ENCODE data around the gene CNOT1.

Gene CNOT1

GRCh38 chr16:58509256-58510096 lies 120.2 kb downstream of the CNOT1 start:
- ATAC-seq = no peak
- TF ChIP-seq RARB (CRISPR knock-in tag; IDR thresholded peaks at IDR 0.05) = no peak
- TF ChIP-seq ISL1 (CRISPR knock-in tag; IDR thresholded peaks at IDR 0.05) = no peak
- TF ChIP-seq, protein P1, sequence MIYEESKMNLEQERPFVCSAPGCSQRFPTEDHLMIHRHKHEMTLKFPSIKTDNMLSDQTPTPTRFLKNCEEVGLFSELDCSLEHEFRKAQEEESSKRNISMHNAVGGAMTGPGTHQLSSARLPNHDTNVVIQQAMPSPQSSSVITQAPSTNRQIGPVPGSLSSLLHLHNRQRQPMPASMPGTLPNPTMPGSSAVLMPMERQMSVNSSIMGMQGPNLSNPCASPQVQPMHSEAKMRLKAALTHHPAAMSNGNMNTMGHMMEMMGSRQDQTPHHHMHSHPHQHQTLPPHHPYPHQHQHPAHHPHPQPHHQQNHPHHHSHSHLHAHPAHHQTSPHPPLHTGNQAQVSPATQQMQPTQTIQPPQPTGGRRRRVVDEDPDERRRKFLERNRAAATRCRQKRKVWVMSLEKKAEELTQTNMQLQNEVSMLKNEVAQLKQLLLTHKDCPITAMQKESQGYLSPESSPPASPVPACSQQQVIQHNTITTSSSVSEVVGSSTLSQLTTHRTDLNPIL (CRISPR knock-in tag; IDR thresholded peaks at IDR 0.05; ENCODE audit: low read depth) = no peak
- TF ChIP-seq ESRRG (CRISPR knock-in tag; IDR thresholded peaks at IDR 0.05) = no peak
- TF ChIP-seq ZFP30 (CRISPR knock-in tag; IDR thresholded peaks at IDR 0.05) = no peak
- TF ChIP-seq, protein P2, sequence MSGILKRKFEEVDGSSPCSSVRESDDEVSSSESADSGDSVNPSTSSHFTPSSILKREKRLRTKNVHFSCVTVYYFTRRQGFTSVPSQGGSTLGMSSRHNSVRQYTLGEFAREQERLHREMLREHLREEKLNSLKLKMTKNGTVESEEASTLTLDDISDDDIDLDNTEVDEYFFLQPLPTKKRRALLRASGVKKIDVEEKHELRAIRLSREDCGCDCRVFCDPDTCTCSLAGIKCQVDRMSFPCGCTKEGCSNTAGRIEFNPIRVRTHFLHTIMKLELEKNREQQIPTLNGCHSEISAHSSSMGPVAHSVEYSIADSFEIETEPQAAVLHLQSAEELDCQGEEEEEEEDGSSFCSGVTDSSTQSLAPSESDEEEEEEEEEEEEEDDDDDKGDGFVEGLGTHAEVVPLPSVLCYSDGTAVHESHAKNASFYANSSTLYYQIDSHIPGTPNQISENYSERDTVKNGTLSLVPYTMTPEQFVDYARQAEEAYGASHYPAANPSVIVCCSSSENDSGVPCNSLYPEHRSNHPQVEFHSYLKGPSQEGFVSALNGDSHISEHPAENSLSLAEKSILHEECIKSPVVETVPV (CRISPR knock-in tag; IDR thresholded peaks at IDR 0.05) = no peak
- no peak for TF ChIP-seq ZC3H10 (CRISPR knock-in tag; IDR thresholded peaks at IDR 0.05)
- no peak for TF ChIP-seq ZNF565 (CRISPR knock-in tag; conservative IDR thresholded peaks at IDR 0.05; ENCODE audit: low read depth)
- no peak for TF ChIP-seq CSDC2 (CRISPR knock-in tag; IDR thresholded peaks at IDR 0.05)
- TF ChIP-seq, protein P3, sequence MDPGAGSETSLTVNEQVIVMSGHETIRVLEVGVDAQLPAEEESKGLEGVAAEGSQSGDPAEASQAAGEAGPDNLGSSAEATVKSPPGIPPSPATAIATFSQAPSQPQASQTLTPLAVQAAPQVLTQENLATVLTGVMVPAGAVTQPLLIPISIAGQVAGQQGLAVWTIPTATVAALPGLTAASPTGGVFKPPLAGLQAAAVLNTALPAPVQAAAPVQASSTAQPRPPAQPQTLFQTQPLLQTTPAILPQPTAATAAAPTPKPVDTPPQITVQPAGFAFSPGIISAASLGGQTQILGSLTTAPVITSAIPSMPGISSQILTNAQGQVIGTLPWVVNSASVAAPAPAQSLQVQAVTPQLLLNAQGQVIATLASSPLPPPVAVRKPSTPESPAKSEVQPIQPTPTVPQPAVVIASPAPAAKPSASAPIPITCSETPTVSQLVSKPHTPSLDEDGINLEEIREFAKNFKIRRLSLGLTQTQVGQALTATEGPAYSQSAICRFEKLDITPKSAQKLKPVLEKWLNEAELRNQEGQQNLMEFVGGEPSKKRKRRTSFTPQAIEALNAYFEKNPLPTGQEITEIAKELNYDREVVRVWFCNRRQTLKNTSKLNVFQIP (CRISPR knock-in tag; IDR thresholded peaks at IDR 0.05; ENCODE audit: borderline replicate concordance, low read depth) = no peak
- TF ChIP-seq ZNF70 (CRISPR knock-in tag; IDR thresholded peaks at IDR 0.05) = no peak
- TF ChIP-seq TOX (CRISPR knock-in tag; IDR thresholded peaks at IDR 0.05; ENCODE audit: borderline replicate concordance) = no peak
- TF ChIP-seq SNAI2 (CRISPR knock-in tag; IDR thresholded peaks at IDR 0.05) = no peak
- no peak for TF ChIP-seq BACH2 (CRISPR knock-in tag; IDR thresholded peaks at IDR 0.05; ENCODE audit: borderline replicate concordance)
- TF ChIP-seq, protein P4, sequence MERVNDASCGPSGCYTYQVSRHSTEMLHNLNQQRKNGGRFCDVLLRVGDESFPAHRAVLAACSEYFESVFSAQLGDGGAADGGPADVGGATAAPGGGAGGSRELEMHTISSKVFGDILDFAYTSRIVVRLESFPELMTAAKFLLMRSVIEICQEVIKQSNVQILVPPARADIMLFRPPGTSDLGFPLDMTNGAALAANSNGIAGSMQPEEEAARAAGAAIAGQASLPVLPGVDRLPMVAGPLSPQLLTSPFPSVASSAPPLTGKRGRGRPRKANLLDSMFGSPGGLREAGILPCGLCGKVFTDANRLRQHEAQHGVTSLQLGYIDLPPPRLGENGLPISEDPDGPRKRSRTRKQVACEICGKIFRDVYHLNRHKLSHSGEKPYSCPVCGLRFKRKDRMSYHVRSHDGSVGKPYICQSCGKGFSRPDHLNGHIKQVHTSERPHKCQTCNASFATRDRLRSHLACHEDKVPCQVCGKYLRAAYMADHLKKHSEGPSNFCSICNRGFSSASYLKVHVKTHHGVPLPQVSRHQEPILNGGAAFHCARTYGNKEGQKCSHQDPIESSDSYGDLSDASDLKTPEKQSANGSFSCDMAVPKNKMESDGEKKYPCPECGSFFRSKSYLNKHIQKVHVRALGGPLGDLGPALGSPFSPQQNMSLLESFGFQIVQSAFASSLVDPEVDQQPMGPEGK (CRISPR knock-in tag; IDR thresholded peaks at IDR 0.05; ENCODE audit: borderline replicate concordance) = no peak
- TF ChIP-seq ZNF8 (CRISPR knock-in tag; IDR thresholded peaks at IDR 0.05) = no peak
- no peak for TF ChIP-seq OSR1 (CRISPR knock-in tag; IDR thresholded peaks at IDR 0.05)

GRCh38 chr16:58508671-58509251 lies 120.9 kb downstream of the CNOT1 start:
- no peak for ATAC-seq
- TF ChIP-seq CSDC2 (CRISPR knock-in tag; IDR thresholded peaks at IDR 0.05) (no peak), ZNF70 (CRISPR knock-in tag; IDR thresholded peaks at IDR 0.05) (no peak), ZFP3 (CRISPR knock-in tag; IDR thresholded peaks at IDR 0.05) (no peak), RARB (CRISPR knock-in tag; IDR thresholded peaks at IDR 0.05) (no peak), ARNTL (CRISPR knock-in tag; IDR thresholded peaks at IDR 0.05; ENCODE audit: borderline replicate concordance, low read depth) (no peak), OSR1 (CRISPR knock-in tag; IDR thresholded peaks at IDR 0.05) (no peak), GLIS3 (CRISPR knock-in tag; IDR thresholded peaks at IDR 0.05) (no peak), ZNF565 (CRISPR knock-in tag; conservative IDR thresholded peaks at IDR 0.05; ENCODE audit: low read depth) (no peak), ZFP30 (CRISPR knock-in tag; IDR thresholded peaks at IDR 0.05) (no peak)
- TF ChIP-seq, protein P4 (CRISPR knock-in tag; IDR thresholded peaks at IDR 0.05; ENCODE audit: borderline replicate concordance) = no peak
- TF ChIP-seq, protein P2 (CRISPR knock-in tag; IDR thresholded peaks at IDR 0.05) = no peak
- TF ChIP-seq, protein P5, sequence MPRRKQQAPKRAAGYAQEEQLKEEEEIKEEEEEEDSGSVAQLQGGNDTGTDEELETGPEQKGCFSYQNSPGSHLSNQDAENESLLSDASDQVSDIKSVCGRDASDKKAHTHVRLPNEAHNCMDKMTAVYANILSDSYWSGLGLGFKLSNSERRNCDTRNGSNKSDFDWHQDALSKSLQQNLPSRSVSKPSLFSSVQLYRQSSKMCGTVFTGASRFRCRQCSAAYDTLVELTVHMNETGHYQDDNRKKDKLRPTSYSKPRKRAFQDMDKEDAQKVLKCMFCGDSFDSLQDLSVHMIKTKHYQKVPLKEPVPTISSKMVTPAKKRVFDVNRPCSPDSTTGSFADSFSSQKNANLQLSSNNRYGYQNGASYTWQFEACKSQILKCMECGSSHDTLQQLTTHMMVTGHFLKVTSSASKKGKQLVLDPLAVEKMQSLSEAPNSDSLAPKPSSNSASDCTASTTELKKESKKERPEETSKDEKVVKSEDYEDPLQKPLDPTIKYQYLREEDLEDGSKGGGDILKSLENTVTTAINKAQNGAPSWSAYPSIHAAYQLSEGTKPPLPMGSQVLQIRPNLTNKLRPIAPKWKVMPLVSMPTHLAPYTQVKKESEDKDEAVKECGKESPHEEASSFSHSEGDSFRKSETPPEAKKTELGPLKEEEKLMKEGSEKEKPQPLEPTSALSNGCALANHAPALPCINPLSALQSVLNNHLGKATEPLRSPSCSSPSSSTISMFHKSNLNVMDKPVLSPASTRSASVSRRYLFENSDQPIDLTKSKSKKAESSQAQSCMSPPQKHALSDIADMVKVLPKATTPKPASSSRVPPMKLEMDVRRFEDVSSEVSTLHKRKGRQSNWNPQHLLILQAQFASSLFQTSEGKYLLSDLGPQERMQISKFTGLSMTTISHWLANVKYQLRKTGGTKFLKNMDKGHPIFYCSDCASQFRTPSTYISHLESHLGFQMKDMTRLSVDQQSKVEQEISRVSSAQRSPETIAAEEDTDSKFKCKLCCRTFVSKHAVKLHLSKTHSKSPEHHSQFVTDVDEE (CRISPR knock-in tag; IDR thresholded peaks at IDR 0.05) = no peak
